Upper lobe of left lung (tissue), 4 donors: ENCODE results near the gene UGT1A10.

Experiments
- CTCF ChIP-seq, 6 experiments: fragments of 450-650 bp in 4 of 6; fragments of 200-600 bp in 2 of 6; sonication (generic) in 2 of 6; IDR thresholded peaks; one replicate each; pipeline ENCODE4 v1.5.1; 2016 to 2019; ENCODE audit warnings: antibody characterized with exemption in 6 of 6
- POLR2A ChIP-seq, 4 donors: fragments of 450-650 bp; IDR thresholded peaks; one replicate each; pipeline ENCODE4 v1.5.1; 2016 to 2017; ENCODE audit warnings: antibody characterized with exemption in 4 of 4, mild to moderate bottlenecking in 2 of 4

GRCh38 chr2:233740870-233741269 is 104.6 kb downstream of the UGT1A10 start:
- no peak for TF ChIP-seq CTCF (IDR thresholded peaks at IDR 0.05)
- no peak for TF ChIP-seq POLR2A (IDR thresholded peaks at IDR 0.05)
